Left ventricle myocardium inferior (tissue), 1 donor: ENCODE results near the gene C1orf21. TPM values are rescaled to one million over a fixed set of nuclear protein-coding genes. Genes with fewer than 3 reads are reported as not detected.

Experiments
- DNase-seq: peaks from one replicate; pipeline ENCODE4 v3.0.0-alpha.2; 2020
- H3K27ac ChIP-seq: fragments of 200-600 bp; replicated peaks from 2 replicates; pipeline ENCODE4 v1.8.0; 2021
- H3K27me3 ChIP-seq: fragments of 200-600 bp; 2 replicates; pipeline ENCODE4 v1.8.0; 2021; ENCODE audit warnings: low read depth
- H3K36me3 ChIP-seq: fragments of 200-600 bp; 2 replicates; pipeline ENCODE4 v1.8.0; 2021
- H3K4me1 ChIP-seq: fragments of 200-600 bp; 2 replicates; pipeline ENCODE4 v1.8.0; 2021
- H3K4me3 ChIP-seq: fragments of 200-600 bp; 2 replicates; pipeline ENCODE4 v1.8.0; 2021; ENCODE audit warnings: mild to moderate bottlenecking, moderate library complexity
- H3K9me3 ChIP-seq: fragments of 200-600 bp; replicated peaks from 2 replicates; pipeline ENCODE4 v1.8.0; 2021
- CTCF ChIP-seq: fragments of 200-600 bp; IDR thresholded peaks from 2 replicates; pipeline ENCODE4 v1.8.0; 2021; ENCODE audit warnings: antibody characterized with exemption, mild to moderate bottlenecking, borderline replicate concordance
- intact Hi-C: fragments of 100-400 bp; cut with micrococcal nuclease; formaldehyde crosslinking; loops from one replicate; pipeline ENCODE4 v1.11.0; 2022
- total RNA-seq: library from RNA; stranded (reverse); fragmentation: NEBNext Ultra II Directional; extraction: Animal tissue kit (Norgen Biotek cat#: 25700); gene quantifications from one replicate; pipeline ENCODE4 v1.2.1, GENCODE V29; 2021
- donor health status: DM: no; HTN: yes; CAD: no; lungs with severe emphysema.

Gene C1orf21
- total RNA-seq, 1 donor from 2014 or later = 79.9 TPM

- Histone ChIP-seq H3K36me3 (no peaks in the 10 kb centered on the region), H3K9me3 (no peaks in the 10 kb centered on the region), H3K4me3 (no peak overlapping the region), H3K27me3 (no peaks in the 10 kb centered on the region), H3K4me1 (peaks cover 29% of the 10 kb centered on the region), H3K27ac (no peak overlapping the region)
- no peak for TF ChIP-seq CTCF
- intact Hi-C loops = no loop called here
- no peak for DNase-seq
Measured at GRCh38 chr1:184524248-184524647, 137.4 kb downstream of the C1orf21 start.

- no peaks in the 10 kb centered on the region for H3K27me3 ChIP-seq
- no peaks in the 10 kb centered on the region for H3K9me3 ChIP-seq
- no peak overlapping the region for H3K4me3 ChIP-seq
- H3K4me1 ChIP-seq = peaks cover 38% of the 10 kb centered on the region
- H3K27ac ChIP-seq = no peak overlapping the region
- intact Hi-C loops = no loop called here
- no peaks in the 10 kb centered on the region for H3K36me3 ChIP-seq
- no peak for DNase-seq
- TF ChIP-seq CTCF = no peak
Measured at GRCh38 chr1:184527402-184527801, 140.6 kb downstream of the C1orf21 start.

- no peaks in the 10 kb centered on the region for H3K27me3 ChIP-seq
- H3K4me1 ChIP-seq = peaks cover 67% of the 10 kb centered on the region
- H3K27ac ChIP-seq = no peak overlapping the region
- intact Hi-C loops = no loop called here
- no peaks in the 10 kb centered on the region for H3K9me3 ChIP-seq
- no peak for TF ChIP-seq CTCF
- H3K36me3 ChIP-seq = no peaks in the 10 kb centered on the region
- H3K4me3 ChIP-seq = no peak overlapping the region
- DNase-seq = no peak
Measured at GRCh38 chr1:184530226-184530625, 143.4 kb downstream of the C1orf21 start.

- intact Hi-C loops = no loop called here
- H3K4me1 ChIP-seq = peaks cover 72% of the 10 kb centered on the region
Measured at GRCh38 chr1:184531296-184531695, 144.5 kb downstream of the C1orf21 start.

GRCh38 chr1:184532199-184532598 lies 145.4 kb downstream of the C1orf21 start:
- Histone ChIP-seq H3K27me3 (no peaks in the 10 kb centered on the region), H3K4me3 (no peak overlapping the region), H3K36me3 (no peaks in the 10 kb centered on the region), H3K9me3 (peaks cover 5% of the 10 kb centered on the region), H3K27ac (peak overlapping the region; percentile 84), H3K4me1 (peaks cover 73% of the 10 kb centered on the region)
- DNase-seq = no peak
- no peak for TF ChIP-seq CTCF
- intact Hi-C loops = no loop called here

More at GRCh38 chr1:184531296-184531695, 144.5 kb downstream of the C1orf21 start:
- Histone ChIP-seq H3K27ac (peak overlapping the region; percentile 84), H3K4me3 (no peak overlapping the region), H3K27me3 (no peaks in the 10 kb centered on the region), H3K9me3 (peaks cover 3% of the 10 kb centered on the region), H3K36me3 (no peaks in the 10 kb centered on the region)
- TF ChIP-seq CTCF = no peak
- DNase-seq = no peak

GRCh38 chr1:184533049-184533448 lies 146.2 kb downstream of the C1orf21 start:
- intact Hi-C loops = no loop called here
- H3K27me3 ChIP-seq = no peaks in the 10 kb centered on the region
- TF ChIP-seq CTCF = no peak
- H3K4me3 ChIP-seq = no peak overlapping the region
- no peaks in the 10 kb centered on the region for H3K36me3 ChIP-seq
- peak overlapping the region; percentile 84 for H3K27ac ChIP-seq
- peaks cover 5% of the 10 kb centered on the region for H3K9me3 ChIP-seq
- DNase-seq = no peak
- H3K4me1 ChIP-seq = peaks cover 67% of the 10 kb centered on the region
